Measurements from ENCODE around the gene MTIF2. TPM values are rescaled to one million over a fixed set of nuclear protein-coding genes. Genes with fewer than 3 reads are reported as not detected.

The MTIF2 gene
- total RNA-seq, 1 experiment from 2014 or later = 49.6 TPM

DNA sequence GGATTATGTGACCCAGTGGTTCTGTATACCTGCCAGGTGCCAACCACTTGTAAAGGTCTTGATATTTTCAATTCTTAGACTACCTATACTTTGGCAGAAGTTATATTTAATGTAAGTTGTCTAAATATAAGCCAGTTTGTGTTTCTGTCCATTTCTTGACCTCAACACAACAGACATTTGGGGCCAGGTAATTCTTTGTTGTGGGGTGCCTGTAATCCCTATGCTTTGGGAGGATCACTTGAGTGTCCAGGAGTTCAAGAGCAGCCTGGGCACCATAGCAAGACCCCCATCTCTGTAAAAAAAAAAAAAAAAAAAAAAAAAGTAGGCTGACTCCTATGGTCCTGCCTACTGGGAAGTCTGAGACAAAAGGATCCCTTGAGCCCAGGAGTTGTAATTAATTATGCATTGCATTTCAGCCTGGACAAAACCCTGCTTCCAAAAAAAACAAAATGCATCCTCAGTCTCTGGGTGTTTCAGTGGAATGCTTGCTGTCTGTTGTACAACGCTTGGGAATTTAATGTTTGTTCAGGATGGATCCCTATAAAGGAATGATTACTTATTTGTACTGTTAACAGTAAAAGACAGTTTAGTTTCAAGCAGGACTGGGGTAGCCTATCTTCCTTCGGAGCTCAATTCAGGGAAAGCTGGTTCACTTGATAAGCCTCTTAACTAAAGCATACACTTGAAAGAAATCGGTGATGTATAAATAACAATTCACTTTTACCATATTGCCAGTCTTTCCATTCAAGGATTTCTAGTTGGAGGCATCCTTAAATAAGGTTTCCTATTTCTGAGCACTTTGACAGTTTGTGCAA lies 33.1 kb downstream of the MTIF2 start:
- Histone ChIP-seq H3K4me1 (ENCODE audit: insufficient read depth, low read length) (peaks cover 21% of the 10 kb centered on the region), H3K9ac (ENCODE audit: low read length) (no peak overlapping the region), H3K4me3 (ENCODE audit: low read length) (0 out of 2 replicates have a peak overlapping the region, but pooled peaks have one; percentile 98), H2AFZ (ENCODE audit: low read length) (no peak overlapping the region), H4K20me1 (ENCODE audit: low read length) (peaks cover 35% of the 10 kb centered on the region), H3K27ac (ENCODE audit: low read length) (no peak overlapping the region), H3K36me3 (ENCODE audit: low read depth, low read length) (peaks cover 56% of the 10 kb centered on the region), H3K9me2 (replicated peaks; ENCODE audit: low read length) (no peaks in the 10 kb centered on the region), H3K4me2 (ENCODE audit: low read length) (peak overlapping the region; percentile 100), H3K79me2 (ENCODE audit: low read length) (peaks cover 50% of the 10 kb centered on the region), H3F3A (ENCODE audit: low read length, unreplicated experiment) (peaks cover 11% of the 10 kb centered on the region), H3K27me3 (ENCODE audit: low read length) (no peaks in the 10 kb centered on the region), H3K9me3 (ENCODE audit: low read length) (no peaks in the 10 kb centered on the region)
- ChIA-PET CTCF (no interaction called here), POLR2A (ENCODE audit: unreplicated experiment) (no interaction called here)
- intact Hi-C loops (cut with micrococcal nuclease) = loop anchor here (10.0 kb wide), 1 partner anchor 279 kb away; the partner anchor contains the start of gene CFAP36
- DNase-seq = no peak
- TF ChIP-seq EZH2phosphoT487 (IDR thresholded peaks at IDR 0.05; ENCODE audit: borderline replicate concordance, low read length) (no peak), EZH2 (IDR thresholded peaks at IDR 0.05; ENCODE audit: low read length, unreplicated experiment) (no peak)
- TF ChIP-seq, protein P1, sequence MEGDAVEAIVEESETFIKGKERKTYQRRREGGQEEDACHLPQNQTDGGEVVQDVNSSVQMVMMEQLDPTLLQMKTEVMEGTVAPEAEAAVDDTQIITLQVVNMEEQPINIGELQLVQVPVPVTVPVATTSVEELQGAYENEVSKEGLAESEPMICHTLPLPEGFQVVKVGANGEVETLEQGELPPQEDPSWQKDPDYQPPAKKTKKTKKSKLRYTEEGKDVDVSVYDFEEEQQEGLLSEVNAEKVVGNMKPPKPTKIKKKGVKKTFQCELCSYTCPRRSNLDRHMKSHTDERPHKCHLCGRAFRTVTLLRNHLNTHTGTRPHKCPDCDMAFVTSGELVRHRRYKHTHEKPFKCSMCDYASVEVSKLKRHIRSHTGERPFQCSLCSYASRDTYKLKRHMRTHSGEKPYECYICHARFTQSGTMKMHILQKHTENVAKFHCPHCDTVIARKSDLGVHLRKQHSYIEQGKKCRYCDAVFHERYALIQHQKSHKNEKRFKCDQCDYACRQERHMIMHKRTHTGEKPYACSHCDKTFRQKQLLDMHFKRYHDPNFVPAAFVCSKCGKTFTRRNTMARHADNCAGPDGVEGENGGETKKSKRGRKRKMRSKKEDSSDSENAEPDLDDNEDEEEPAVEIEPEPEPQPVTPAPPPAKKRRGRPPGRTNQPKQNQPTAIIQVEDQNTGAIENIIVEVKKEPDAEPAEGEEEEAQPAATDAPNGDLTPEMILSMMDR (conservative IDR thresholded peaks at IDR 0.05; ENCODE audit: low read depth, low read length) = no peak
- ATAC-seq = no peak
- BruUV-seq (replicated peaks) = no TSS peak

DNA sequence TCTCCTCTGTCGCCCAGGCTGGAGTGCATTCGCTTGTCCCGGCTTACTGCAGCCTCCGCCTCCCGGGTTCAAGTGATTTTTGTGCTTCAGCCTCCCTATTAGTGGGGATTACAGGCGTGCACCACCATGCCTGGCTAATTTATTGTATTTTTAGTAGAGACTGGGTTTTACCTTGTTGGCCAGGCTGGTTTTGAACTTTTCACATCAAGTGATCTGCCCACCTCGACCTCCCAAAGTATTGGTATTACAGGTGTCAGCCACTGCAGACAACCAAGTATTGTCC lies 35.4 kb downstream of the MTIF2 start:
- Histone ChIP-seq H3K36me3 (ENCODE audit: low read depth, low read length) (peaks cover 44% of the 10 kb centered on the region), H3K79me2 (ENCODE audit: low read length) (peaks cover 62% of the 10 kb centered on the region), H2AFZ (ENCODE audit: low read length) (no peak overlapping the region), H3K4me3 (ENCODE audit: low read length) (peak overlapping the region; percentile 98), H4K20me1 (ENCODE audit: low read length) (peaks cover 35% of the 10 kb centered on the region), H3K9ac (ENCODE audit: low read length) (peak overlapping the region; percentile 99), H3K27ac (ENCODE audit: low read length) (peak overlapping the region; percentile 85; the same call in 1 of the 2 replicates), H3K27me3 (ENCODE audit: low read length) (no peaks in the 10 kb centered on the region), H3K9me2 (replicated peaks; ENCODE audit: low read length) (no peaks in the 10 kb centered on the region), H3K4me1 (ENCODE audit: insufficient read depth, low read length) (peaks cover 25% of the 10 kb centered on the region), H3K9me3 (ENCODE audit: low read length) (no peaks in the 10 kb centered on the region), H3F3A (ENCODE audit: low read length, unreplicated experiment) (peaks cover 7% of the 10 kb centered on the region), H3K4me2 (ENCODE audit: low read length) (peak overlapping the region; percentile 100)
- ChIA-PET POLR2A (ENCODE audit: unreplicated experiment) (no interaction called here), CTCF (no interaction called here)
- no TSS peak for BruUV-seq (replicated peaks)
- TF ChIP-seq EZH2phosphoT487 (IDR thresholded peaks at IDR 0.05; ENCODE audit: borderline replicate concordance, low read length) = no peak
- TF ChIP-seq EZH2 (IDR thresholded peaks at IDR 0.05; ENCODE audit: low read length, unreplicated experiment) = no peak
- TF ChIP-seq, protein P1 (conservative IDR thresholded peaks at IDR 0.05; ENCODE audit: low read depth, low read length) = no peak
- no peak for DNase-seq
- intact Hi-C loops (cut with micrococcal nuclease) = loop anchor here (10.0 kb wide), 1 partner anchor 281 kb away; the partner anchor contains the start of gene CFAP36
- no peak for ATAC-seq
